Trophoblast cell (in vitro differentiated cells and primary cell): ENCODE data around the gene NDUFV1.

Experiments
- DNase-seq, 2 donors: peaks; one replicate each; pipeline ENCODE4 v3.0.0-alpha.2; 2016
- H2AFZ ChIP-seq: 2 replicates; pipeline ENCODE4 v1.6.1; 2013; ENCODE audit warnings: low read length, moderate library complexity, mild to moderate bottlenecking; ENCODE audit not compliant: insufficient read depth, poor library complexity
- H2AK5ac ChIP-seq: 2 replicates; pipeline ENCODE4 v1.6.1; 2013; ENCODE audit warnings: mild to moderate bottlenecking, low read length
- H2BK120ac ChIP-seq: 2 replicates; pipeline ENCODE4 v1.6.1; 2013; ENCODE audit warnings: low read length, mild to moderate bottlenecking, moderate library complexity; ENCODE audit not compliant: insufficient read depth, poor library complexity
- H2BK12ac ChIP-seq: 2 replicates; pipeline ENCODE4 v1.6.1; 2013; ENCODE audit warnings: mild to moderate bottlenecking, low read length, moderate library complexity
- H2BK5ac ChIP-seq: 2 replicates; pipeline ENCODE4 v1.6.1; 2013; ENCODE audit warnings: low read length, low read depth, moderate library complexity, mild to moderate bottlenecking; ENCODE audit not compliant: poor library complexity
- H3K14ac ChIP-seq: 2 replicates; pipeline ENCODE4 v1.6.1; 2013; ENCODE audit warnings: mild to moderate bottlenecking, low read length
- H3K18ac ChIP-seq: 2 replicates; pipeline ENCODE4 v1.6.1; 2013; ENCODE audit warnings: mild to moderate bottlenecking, low read length
- H3K23ac ChIP-seq: 2 replicates; pipeline ENCODE4 v1.6.1; 2013; ENCODE audit warnings: low read length
- H3K27ac ChIP-seq: 2 replicates; pipeline ENCODE4 v1.5.1; 2013; ENCODE audit warnings: low read depth, mild to moderate bottlenecking, inconsistent platforms, low read length, moderate library complexity
- H3K27me3 ChIP-seq: 2 replicates; pipeline ENCODE4 v1.6.1; 2013; ENCODE audit warnings: inconsistent platforms, mild to moderate bottlenecking, low read length, moderate library complexity; ENCODE audit not compliant: insufficient read depth
- H3K36me3 ChIP-seq, 2 experiments: 1 replicate in 1 of 2; 2 replicates in 1 of 2; pipeline ENCODE4 v1.6.1; 2013; ENCODE audit warnings: low read length in 2 of 2, mild to moderate bottlenecking in 2 of 2, moderate library complexity in 1 of 2; ENCODE audit not compliant: insufficient read depth in 2 of 2, control insufficient read depth in 1 of 2
- H3K4ac ChIP-seq: 2 replicates; pipeline ENCODE4 v1.6.1; 2013; ENCODE audit warnings: low read depth, mild to moderate bottlenecking, low read length, moderate library complexity
- H3K4me1 ChIP-seq, 2 experiments: 1 replicate in 1 of 2; 2 replicates in 1 of 2; pipeline ENCODE4 v1.6.1; 2013; ENCODE audit warnings: low read length in 2 of 2, mild to moderate bottlenecking in 2 of 2, moderate library complexity in 1 of 2; ENCODE audit not compliant: insufficient read depth in 2 of 2, control insufficient read depth in 1 of 2
- H3K4me2 ChIP-seq: 2 replicates; pipeline ENCODE4 v1.6.1; 2013; ENCODE audit warnings: inconsistent platforms, mild to moderate bottlenecking, low read length, moderate library complexity
- H3K4me3 ChIP-seq: 2 replicates; pipeline ENCODE4 v1.5.1; 2013; ENCODE audit warnings: mild to moderate bottlenecking, low read depth, low read length, inconsistent platforms
- H3K79me1 ChIP-seq: one replicate; pipeline ENCODE4 v1.6.1; 2013; ENCODE audit warnings: low read length
- H3K79me2 ChIP-seq: 2 replicates; pipeline ENCODE4 v1.6.1; 2013; ENCODE audit warnings: low read length, mild to moderate bottlenecking; ENCODE audit not compliant: control insufficient read depth, insufficient read depth, poor library complexity
- H3K9ac ChIP-seq: 2 replicates; pipeline ENCODE4 v1.6.1; 2013; ENCODE audit warnings: mild to moderate bottlenecking, low read length
- H3K9me3 ChIP-seq: 2 replicates; pipeline ENCODE4 v1.6.1; 2013; ENCODE audit warnings: low read depth, mild to moderate bottlenecking, control low read depth, inconsistent platforms, low read length; ENCODE audit not compliant: insufficient read depth
- H4K12ac ChIP-seq: 2 replicates; pipeline ENCODE4 v1.6.1; 2013; ENCODE audit warnings: low read depth, mild to moderate bottlenecking, low read length, moderate library complexity
- H4K8ac ChIP-seq: 2 replicates; pipeline ENCODE4 v1.6.1; 2013; ENCODE audit warnings: low read depth, mild to moderate bottlenecking, low read length, moderate library complexity
- H4K91ac ChIP-seq: one replicate; pipeline ENCODE4 v1.6.1; 2013; ENCODE audit warnings: low read depth, mild to moderate bottlenecking, low read length, moderate library complexity
- WGBS: extraction: QIAGEN DNeasy Blood & Tissue Kit; methylation state at CpG from one replicate; pipeline ENCODE4 v1.1.7; 2013; ENCODE audit warnings: missing lambda C conversion rate; ENCODE audit not compliant: insufficient read length, insufficient coverage; ENCODE audit errors: extremely low coverage; 5-methylcytosine and 5-hydroxymethylcytosine counted together

The NDUFV1 gene

GRCh38 chr11:67611704-67612587 lies 5.2 kb downstream of the NDUFV1 start:
- peaks cover 43 to 46% of the 10 kb centered on the region in 2 experiments for H3K36me3 ChIP-seq
- H2AFZ ChIP-seq, result no peak overlapping the region
- H4K91ac ChIP-seq, result no peak overlapping the region
- H3K14ac ChIP-seq, result no peak overlapping the region
- no peak for DNase-seq
- H3K4me1 ChIP-seq, result peaks cover 15 to 16% of the 10 kb centered on the region in 2 experiments
- H3K27ac ChIP-seq, result no peak overlapping the region
- H3K79me2 ChIP-seq, result peaks cover 1% of the 10 kb centered on the region
- no peak overlapping the region for H2BK120ac ChIP-seq
- no CpG with 5 or more reads among the region's 37 CpGs for WGBS
- H3K23ac ChIP-seq, result no peak overlapping the region
- H3K27me3 ChIP-seq, result peaks cover 3% of the 10 kb centered on the region
- H3K4ac ChIP-seq, result no peak overlapping the region
- H2BK5ac ChIP-seq, result no peak overlapping the region
- no peak overlapping the region for H2AK5ac ChIP-seq
- no peak overlapping the region for H3K4me2 ChIP-seq
- H3K79me1 ChIP-seq, result peaks cover 5% of the 10 kb centered on the region
- H4K8ac ChIP-seq, result no peak overlapping the region
- no peak overlapping the region for H3K18ac ChIP-seq
- H4K12ac ChIP-seq, result no peak overlapping the region
- no peak overlapping the region for H3K9ac ChIP-seq
- H3K9me3 ChIP-seq, result peaks cover 4% of the 10 kb centered on the region
- no peak overlapping the region for H3K4me3 ChIP-seq
- no peak overlapping the region for H2BK12ac ChIP-seq

GRCh38 chr11:67612751-67613150 lies 6.0 kb downstream of the NDUFV1 start:
- H4K91ac ChIP-seq, result no peak overlapping the region
- no peak overlapping the region for H3K4ac ChIP-seq
- WGBS, result no CpG with 5 or more reads among the region's 13 CpGs
- no peak overlapping the region for H2BK12ac ChIP-seq
- no peak overlapping the region for H3K27ac ChIP-seq
- no peak overlapping the region for H2AK5ac ChIP-seq
- peaks cover 3% of the 10 kb centered on the region for H3K27me3 ChIP-seq
- H4K8ac ChIP-seq, result no peak overlapping the region
- H3K9me3 ChIP-seq, result peaks cover 4% of the 10 kb centered on the region
- H3K4me3 ChIP-seq, result no peak overlapping the region
- no peak overlapping the region for H2AFZ ChIP-seq
- H3K23ac ChIP-seq, result no peak overlapping the region
- no peak overlapping the region for H3K4me2 ChIP-seq
- H3K14ac ChIP-seq, result no peak overlapping the region
- H4K12ac ChIP-seq, result no peak overlapping the region
- no peak overlapping the region for H3K18ac ChIP-seq
- H3K9ac ChIP-seq, result no peak overlapping the region
- H2BK120ac ChIP-seq, result no peak overlapping the region
- no peak for DNase-seq
- peaks cover 4% of the 10 kb centered on the region for H3K79me1 ChIP-seq
- H2BK5ac ChIP-seq, result no peak overlapping the region
- no peaks in the 10 kb centered on the region for H3K79me2 ChIP-seq
- H3K4me1 ChIP-seq, result peaks cover 10 to 11% of the 10 kb centered on the region in 2 experiments
- H3K36me3 ChIP-seq, result peaks cover 43 to 46% of the 10 kb centered on the region in 2 experiments

GRCh38 chr11:67613313-67613959 lies 6.7 kb downstream of the NDUFV1 start:
- Histone ChIP-seq H3K14ac (no peak overlapping the region), H3K4me3 (no peak overlapping the region), H3K4me1 (peaks cover 10 to 11% of the 10 kb centered on the region in 2 experiments), H3K4ac (no peak overlapping the region), H4K8ac (no peak overlapping the region), H2AFZ (no peak overlapping the region), H3K9ac (no peak overlapping the region), H3K36me3 (peaks cover 40 to 44% of the 10 kb centered on the region in 2 experiments), H3K9me3 (peaks cover 4% of the 10 kb centered on the region), H3K27ac (no peak overlapping the region), H3K18ac (no peak overlapping the region), H3K79me2 (no peaks in the 10 kb centered on the region), H2BK120ac (no peak overlapping the region), H3K4me2 (peak overlapping the region; percentile 59), H3K79me1 (peaks cover 4% of the 10 kb centered on the region), H4K12ac (no peak overlapping the region), H3K23ac (no peak overlapping the region), H2BK12ac (no peak overlapping the region), H2AK5ac (no peak overlapping the region), H2BK5ac (no peak overlapping the region), H4K91ac (no peak overlapping the region), H3K27me3 (peaks cover 3% of the 10 kb centered on the region)
- DNase-seq, result no peak
- no CpG with 5 or more reads among the region's 17 CpGs for WGBS

- Histone ChIP-seq H3K27me3 (peaks cover 3% of the 10 kb centered on the region), H3K9me3 (peaks cover 4% of the 10 kb centered on the region), H4K12ac (peak overlapping the region; percentile 49), H3K23ac (no peak overlapping the region), H2BK5ac (no peak overlapping the region), H4K91ac (peak overlapping the region; percentile 53), H3K4me2 (peak overlapping the region; percentile 59), H3K79me1 (peaks cover 4% of the 10 kb centered on the region), H2AFZ (peak overlapping the region; percentile 18), H3K4me1 (peaks cover 10 to 11% of the 10 kb centered on the region in 2 experiments), H3K18ac (peak overlapping the region; percentile 4), H2BK12ac (peak overlapping the region; percentile 4), H3K79me2 (no peaks in the 10 kb centered on the region), H3K14ac (peak overlapping the region; percentile 3), H4K8ac (peak overlapping the region; percentile 71), H2AK5ac (peak overlapping the region; percentile 51), H2BK120ac (peak overlapping the region; percentile 20), H3K9ac (no peak overlapping the region), H3K36me3 (peaks cover 38% of the 10 kb centered on the region in 2 experiments), H3K4ac (no peak overlapping the region), H3K4me3 (no peak overlapping the region), H3K27ac (no peak overlapping the region)
- WGBS, result no CpG with 5 or more reads among the region's 23 CpGs
- DNase-seq, result peak; percentile 85 to 90
Observed at GRCh38 chr11:67613960-67614715, 7.4 kb downstream of the NDUFV1 start.
